Posterior cingulate gyrus (tissue), 11 donors: ENCODE data around the gene PDCD1LG2.

Source experiments
- DNase-seq, 10 donors: peaks; one replicate each; pipeline versions ENCODE4 v3.0.0 to v3.0.0-alpha.2; 2020 to 2021; ENCODE audit warnings: mixed read lengths in 3 of 10
- intact Hi-C: fragments of 100-400 bp; cut with DNase I; formaldehyde crosslinking; loops from one replicate; pipeline ENCODE4 v1.15.1; 2023

The PDCD1LG2 gene

DNA sequence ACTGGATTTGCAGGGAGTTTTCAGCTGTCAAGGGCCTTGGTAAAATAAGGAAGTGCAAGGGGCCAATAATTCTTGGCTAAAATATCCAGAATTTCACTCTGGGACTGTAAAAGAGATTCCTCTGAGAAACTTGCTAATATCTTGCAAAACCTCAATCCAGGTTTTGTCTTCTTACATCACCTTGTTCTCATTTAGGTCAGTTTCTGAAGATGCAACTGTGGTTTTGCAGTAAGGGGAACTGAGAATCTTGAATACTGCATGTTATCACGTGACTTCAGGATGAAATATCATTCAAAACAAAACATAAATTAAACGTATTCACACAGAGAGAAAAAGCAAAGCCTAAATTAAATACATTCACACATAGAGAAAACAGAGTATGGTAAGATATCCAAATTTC is 83.6 kb downstream of the PDCD1LG2 start:
- no peak for DNase-seq
- intact Hi-C loops = loop anchor here (5.0 kb wide), 3 partner anchors 142 to 832 kb away; partner anchors contain the start of genes CD274 and INSL6

DNA sequence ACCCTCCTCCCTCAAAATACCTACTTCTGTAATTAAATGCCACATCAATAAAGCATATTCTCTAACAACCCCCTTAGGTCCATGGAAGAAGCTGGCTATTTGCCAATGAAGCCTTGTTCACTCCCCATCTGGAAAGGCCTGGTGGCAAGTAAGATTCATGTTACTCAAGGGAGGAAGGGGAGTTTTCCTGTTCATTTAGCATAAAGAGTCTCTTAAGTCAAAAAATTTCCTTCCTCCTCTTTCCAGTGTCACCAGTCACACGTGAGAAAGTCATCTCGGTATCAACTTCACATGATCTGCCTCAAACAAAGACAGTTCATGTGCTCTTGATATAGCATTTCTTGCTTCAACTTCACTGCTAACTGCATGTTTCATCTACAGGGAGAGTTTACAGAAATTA is 85.8 kb downstream of the PDCD1LG2 start:
- intact Hi-C loops = no loop called here
- DNase-seq = no peak

GRCh38 chr9:5608298-5609225 is 98.2 kb downstream of the PDCD1LG2 start:
- intact Hi-C loops = no loop called here

GRCh38 chr9:5609226-5609596 is 98.9 kb downstream of the PDCD1LG2 start:
- intact Hi-C loops = no loop called here
- DNase-seq = no peak

More at GRCh38 chr9:5608298-5609225, 98.2 kb downstream of the PDCD1LG2 start:
- no peak for DNase-seq

GRCh38 chr9:5610491-5610890 is 100.2 kb downstream of the PDCD1LG2 start:
- no peak for DNase-seq
- intact Hi-C loops = no loop called here

DNA sequence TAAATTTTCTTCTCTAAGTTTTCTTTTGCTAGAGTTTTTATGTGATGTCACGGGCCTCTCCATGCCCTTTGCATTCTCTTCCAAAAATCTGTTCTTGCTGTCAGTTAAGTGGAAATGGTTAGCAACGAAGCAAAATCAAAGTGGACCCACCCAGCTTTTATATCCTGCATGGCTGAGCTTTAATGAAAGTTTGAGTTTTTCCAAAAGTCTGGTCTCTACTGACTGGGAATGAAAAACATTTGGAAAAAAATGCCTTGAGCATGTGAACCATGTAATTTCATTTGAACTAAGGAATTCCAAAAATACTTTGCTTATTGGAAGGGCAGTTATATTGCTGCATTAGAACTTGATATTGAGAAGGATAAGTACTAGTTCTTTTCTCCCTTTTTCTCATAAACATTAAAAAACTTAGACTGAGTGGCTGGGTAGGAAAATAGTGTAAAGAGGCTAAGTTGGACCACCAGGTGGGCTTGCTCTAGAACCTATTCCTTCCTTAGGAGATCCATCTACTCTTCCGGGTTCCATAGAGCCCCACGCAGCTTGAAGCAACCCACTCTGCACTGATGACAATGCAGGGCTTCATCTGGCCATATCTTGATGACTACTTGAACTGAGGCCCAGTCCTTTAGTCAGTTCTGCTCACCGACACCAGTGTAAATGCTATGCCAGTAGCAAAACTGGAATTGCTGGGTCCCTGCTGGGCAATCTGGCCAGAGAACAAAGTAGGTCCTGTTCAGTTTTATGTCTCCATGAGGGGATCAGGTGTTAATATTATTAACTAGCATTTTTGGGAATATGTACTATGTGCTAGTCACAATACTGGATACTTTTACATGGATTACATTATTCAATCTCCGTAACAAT is 101.2 kb downstream of the PDCD1LG2 start:
- no peak for DNase-seq
- intact Hi-C loops = no loop called here

DNA sequence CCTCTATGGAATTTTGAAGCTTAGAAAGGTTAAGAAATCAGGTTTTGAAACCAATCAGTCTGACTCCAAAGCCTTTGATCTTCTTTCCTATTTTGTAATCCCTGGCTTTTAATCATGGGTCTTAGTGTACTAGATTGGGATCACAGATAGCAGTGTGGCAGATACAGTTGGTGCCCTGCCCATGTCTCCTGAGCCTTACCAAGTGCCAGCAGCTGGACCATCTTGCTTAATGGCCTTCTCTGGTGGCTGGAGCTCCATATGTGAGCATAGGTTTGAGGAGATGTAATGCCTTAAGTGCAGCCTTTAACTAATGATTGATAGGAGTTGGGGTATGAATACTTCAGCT is 101.8 kb downstream of the PDCD1LG2 start:
- intact Hi-C loops = no loop called here
- no peak for DNase-seq

- no peak for DNase-seq
- intact Hi-C loops = no loop called here
Observed at GRCh38 chr9:5614192-5614591, 103.9 kb downstream of the PDCD1LG2 start.

- intact Hi-C loops = no loop called here
- no peak for DNase-seq
Observed at GRCh38 chr9:5614985-5615384, 104.7 kb downstream of the PDCD1LG2 start.

DNA sequence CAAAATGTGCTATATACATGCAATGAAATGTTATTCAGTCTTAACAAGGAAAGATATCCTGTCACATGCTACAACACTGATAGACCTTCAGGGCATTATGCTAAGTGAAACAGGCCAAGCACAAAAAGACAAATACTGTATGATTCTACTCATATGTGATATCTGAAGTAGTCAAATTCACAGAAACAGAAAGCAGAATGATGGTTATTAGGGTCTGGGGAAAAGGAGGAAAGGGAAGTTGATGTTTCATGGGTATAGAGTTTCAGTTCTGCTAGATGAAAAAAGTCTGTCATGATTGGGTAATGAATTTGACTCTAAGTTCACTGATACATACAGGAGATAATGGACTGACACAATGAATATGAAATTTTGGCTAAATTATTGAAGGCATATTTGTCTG is 107.4 kb downstream of the PDCD1LG2 start:
- no peak for DNase-seq
- intact Hi-C loops = no loop called here

- intact Hi-C loops = loop anchor here (10.0 kb wide), 1 partner anchor 946 kb away; the partner anchor contains the start of gene CDC37L1
- DNase-seq = no peak
Observed at GRCh38 chr9:5620494-5620893, 110.2 kb downstream of the PDCD1LG2 start.
